Activated naive CD8-positive, alpha-beta T cell (primary cell): Measurements from ENCODE around the gene LIMA1.
"Not testable (repeated sequence)": the region's sequence is repeated elsewhere in the genome, so short reads cannot be mapped to it uniquely, and the experiment has no call there.

Source experiments
- H3K27ac Mint-ChIP-seq: one replicate; pipeline ENCODE4 v1.8.0; 2021; ENCODE audit warnings: mixed read lengths
- H3K27me3 Mint-ChIP-seq: one replicate; pipeline ENCODE4 v1.8.0; 2021; ENCODE audit warnings: mixed read lengths
- H3K36me3 Mint-ChIP-seq: one replicate; pipeline ENCODE4 v1.8.0; 2021; ENCODE audit warnings: mixed read lengths
- H3K4me1 Mint-ChIP-seq: one replicate; pipeline ENCODE4 v1.8.0; 2021; ENCODE audit warnings: low read depth, mixed read lengths
- H3K4me3 Mint-ChIP-seq: one replicate; pipeline ENCODE4 v1.8.0; 2021; ENCODE audit warnings: mild to moderate bottlenecking, mixed read lengths
- H3K9me3 Mint-ChIP-seq: one replicate; pipeline ENCODE4 v1.8.0; 2021; ENCODE audit warnings: low read depth, mixed read lengths

The LIMA1 gene

DNA sequence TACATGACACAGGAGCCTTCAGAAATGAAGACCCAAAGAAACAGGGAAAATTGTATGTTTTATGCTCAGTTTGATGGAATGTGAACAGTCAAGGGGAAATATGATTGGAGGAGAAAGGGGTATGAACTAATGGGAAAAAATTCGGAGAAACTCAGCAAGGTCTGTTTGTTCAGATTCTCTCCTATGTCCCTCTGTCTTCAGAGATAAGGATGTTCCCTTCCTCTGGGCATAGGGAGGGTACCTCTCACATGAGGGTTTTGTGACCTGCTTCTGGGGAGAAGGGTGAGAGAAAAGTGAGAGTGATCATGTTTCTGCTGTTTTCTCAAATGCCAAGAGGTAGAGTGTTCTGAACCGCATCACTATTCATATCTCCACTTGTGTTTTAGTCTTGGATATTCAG lies 26.6 kb upstream of the LIMA1 start:
- Mint-ChIP-seq H3K27ac (no peak overlapping the region), H3K27me3 (no peaks in the 10 kb centered on the region), H3K9me3 (no peaks in the 10 kb centered on the region), H3K36me3 (peaks cover 4% of the 10 kb centered on the region), H3K4me3 (no peak overlapping the region), H3K4me1 (no peaks in the 10 kb centered on the region)

DNA sequence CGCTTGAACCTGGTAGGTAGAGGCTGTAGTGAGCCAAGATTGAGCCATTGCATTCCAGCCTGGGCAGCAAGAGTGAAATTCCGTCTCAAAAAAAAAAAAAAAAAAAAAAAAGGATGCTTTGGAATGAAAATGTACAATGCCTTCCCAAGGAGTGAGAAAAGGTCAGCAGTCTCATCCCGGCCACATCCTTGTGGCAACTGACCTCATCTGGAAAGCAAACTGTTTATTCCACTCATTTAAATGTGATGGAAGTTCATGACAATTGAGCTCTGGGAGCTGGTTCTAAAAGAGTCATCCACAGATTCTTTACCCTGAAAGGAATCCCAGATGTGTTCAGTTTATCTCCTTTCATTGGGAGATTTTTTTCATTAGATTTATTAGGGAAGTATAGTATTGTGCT lies 19.4 kb upstream of the LIMA1 start:
- no peaks in the 10 kb centered on the region for H3K9me3 Mint-ChIP-seq
- peaks cover 7% of the 10 kb centered on the region for H3K36me3 Mint-ChIP-seq
- H3K27me3 Mint-ChIP-seq = no peaks in the 10 kb centered on the region
- H3K4me3 Mint-ChIP-seq = no peak overlapping the region
- H3K4me1 Mint-ChIP-seq = no peaks in the 10 kb centered on the region
- H3K27ac Mint-ChIP-seq = no peak overlapping the region

GRCh38 chr12:50297996-50298395 lies 14.7 kb upstream of the LIMA1 start:
- H3K27ac Mint-ChIP-seq = no peak overlapping the region
- no peaks in the 10 kb centered on the region for H3K9me3 Mint-ChIP-seq
- peaks cover under 1% of the 10 kb centered on the region for H3K4me1 Mint-ChIP-seq
- H3K36me3 Mint-ChIP-seq = peaks cover 6% of the 10 kb centered on the region
- no peak overlapping the region for H3K4me3 Mint-ChIP-seq
- H3K27me3 Mint-ChIP-seq = no peaks in the 10 kb centered on the region

- Mint-ChIP-seq H3K27ac (no peak overlapping the region), H3K4me3 (no peak overlapping the region), H3K36me3 (peaks cover 8% of the 10 kb centered on the region), H3K27me3 (no peaks in the 10 kb centered on the region), H3K9me3 (no peaks in the 10 kb centered on the region), H3K4me1 (peaks cover 3% of the 10 kb centered on the region)
Measured at GRCh38 chr12:50297027-50297426, 13.7 kb upstream of the LIMA1 start.

- no peak overlapping the region for H3K27ac Mint-ChIP-seq
- no peak overlapping the region for H3K4me3 Mint-ChIP-seq
- H3K36me3 Mint-ChIP-seq = peaks cover 13% of the 10 kb centered on the region
- H3K9me3 Mint-ChIP-seq = no peaks in the 10 kb centered on the region
- peaks cover 4% of the 10 kb centered on the region for H3K4me1 Mint-ChIP-seq
- no peaks in the 10 kb centered on the region for H3K27me3 Mint-ChIP-seq
Measured at GRCh38 chr12:50296554-50296953, 13.2 kb upstream of the LIMA1 start.

GRCh38 chr12:50291377-50291776 lies 8.1 kb upstream of the LIMA1 start:
- Mint-ChIP-seq H3K4me1 (peaks cover 7% of the 10 kb centered on the region), H3K27me3 (no peaks in the 10 kb centered on the region)

GRCh38 chr12:50290692-50291091 lies 7.4 kb upstream of the LIMA1 start:
- H3K27me3 Mint-ChIP-seq, H3K4me3 Mint-ChIP-seq, H3K9me3 Mint-ChIP-seq, H3K27ac Mint-ChIP-seq: not testable (repeated sequence)
- H3K36me3 Mint-ChIP-seq = peaks cover 23% of the 10 kb centered on the region
- peaks cover 10% of the 10 kb centered on the region for H3K4me1 Mint-ChIP-seq

More at GRCh38 chr12:50291377-50291776, 8.1 kb upstream of the LIMA1 start:
- H3K9me3 Mint-ChIP-seq = no peaks in the 10 kb centered on the region
- no peak overlapping the region for H3K27ac Mint-ChIP-seq
- no peak overlapping the region for H3K4me3 Mint-ChIP-seq
- peaks cover 20% of the 10 kb centered on the region for H3K36me3 Mint-ChIP-seq

GRCh38 chr12:50287271-50287670 lies 4.0 kb upstream of the LIMA1 start:
- Mint-ChIP-seq H3K27ac (no peak overlapping the region), H3K4me3 (no peak overlapping the region), H3K36me3 (peaks cover 19% of the 10 kb centered on the region), H3K9me3 (no peaks in the 10 kb centered on the region), H3K4me1 (peaks cover 26% of the 10 kb centered on the region), H3K27me3 (no peaks in the 10 kb centered on the region)

DNA sequence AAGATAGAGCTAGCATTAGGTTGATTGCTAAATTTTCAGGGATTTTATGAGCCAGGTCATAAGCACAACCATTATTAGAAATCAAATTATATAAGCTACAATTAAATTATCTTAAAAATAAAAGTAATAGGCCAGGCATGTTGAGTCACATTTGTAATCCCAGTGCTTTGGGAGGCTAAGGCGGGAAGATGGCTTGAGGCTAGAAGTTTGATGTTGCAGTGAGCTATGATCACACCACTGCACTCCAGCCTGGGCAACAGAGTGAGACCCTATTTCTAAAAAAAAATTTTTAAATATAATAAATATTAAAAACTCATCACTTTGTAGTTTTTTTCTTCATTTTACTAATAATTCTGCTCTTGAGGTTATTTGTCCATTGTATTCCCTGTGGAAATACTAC lies 1.9 kb upstream of the LIMA1 start:
- Mint-ChIP-seq H3K27ac (peak overlapping the region; percentile 5), H3K9me3 (no peaks in the 10 kb centered on the region), H3K4me1 (peaks cover 29% of the 10 kb centered on the region), H3K36me3 (peaks cover 3% of the 10 kb centered on the region), H3K4me3 (peak overlapping the region; percentile 90), H3K27me3 (no peaks in the 10 kb centered on the region)

DNA sequence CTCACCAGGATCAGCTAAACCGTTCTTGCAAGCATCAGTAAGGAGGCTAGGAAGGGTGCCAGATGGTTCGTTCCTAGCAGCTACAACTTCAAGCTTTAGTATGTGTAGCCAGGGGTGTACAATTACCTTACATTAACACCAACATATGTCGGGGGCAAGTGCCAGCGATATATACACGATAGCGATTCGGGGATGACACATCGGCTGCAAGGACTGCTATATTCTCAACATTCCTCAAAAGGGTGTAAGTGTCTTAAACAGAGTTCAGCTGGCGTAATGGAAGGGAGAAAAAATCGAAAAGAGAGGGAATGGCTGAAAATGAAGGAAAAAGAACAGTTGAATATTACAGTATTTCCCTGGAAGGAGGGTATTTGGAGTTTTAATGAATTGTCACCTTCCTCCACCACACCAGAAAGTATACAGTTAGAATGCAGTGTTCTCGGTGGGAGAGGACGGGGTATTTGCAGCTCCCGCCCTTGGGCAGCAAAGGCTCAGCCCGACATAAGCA lies 545 bp downstream of the LIMA1 start:
- peaks cover 27% of the 10 kb centered on the region for H3K4me1 Mint-ChIP-seq
- peak overlapping the region; percentile 90 for H3K4me3 Mint-ChIP-seq
- H3K27me3 Mint-ChIP-seq = no peaks in the 10 kb centered on the region
- peaks cover 3% of the 10 kb centered on the region for H3K36me3 Mint-ChIP-seq
- peak overlapping the region; percentile 36 for H3K27ac Mint-ChIP-seq
- H3K9me3 Mint-ChIP-seq = no peaks in the 10 kb centered on the region

DNA sequence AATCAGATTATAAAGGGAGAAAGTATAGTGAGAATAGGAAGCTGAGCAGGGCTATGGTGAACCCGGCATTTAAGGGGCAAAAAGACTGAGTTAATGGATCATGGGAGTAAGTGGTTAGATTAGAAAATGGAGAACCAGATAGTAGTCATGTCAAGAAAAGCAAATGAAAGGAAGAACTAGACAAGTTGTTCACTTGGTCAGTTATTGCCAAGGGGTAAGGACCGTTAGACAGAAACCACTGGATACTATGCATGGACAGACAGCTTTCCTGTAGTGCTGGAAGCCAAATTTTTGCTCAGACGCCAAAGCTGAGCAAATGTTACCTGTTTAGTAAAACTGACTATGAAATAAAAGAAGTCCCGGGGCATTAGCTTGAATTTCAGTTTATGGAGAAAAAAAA lies 3.8 kb downstream of the LIMA1 start:
- no peaks in the 10 kb centered on the region for H3K36me3 Mint-ChIP-seq
- H3K9me3 Mint-ChIP-seq = no peaks in the 10 kb centered on the region
- H3K4me3 Mint-ChIP-seq = no peak overlapping the region
- H3K4me1 Mint-ChIP-seq = peaks cover 26% of the 10 kb centered on the region
- H3K27ac Mint-ChIP-seq = no peak overlapping the region
- H3K27me3 Mint-ChIP-seq = no peaks in the 10 kb centered on the region

DNA sequence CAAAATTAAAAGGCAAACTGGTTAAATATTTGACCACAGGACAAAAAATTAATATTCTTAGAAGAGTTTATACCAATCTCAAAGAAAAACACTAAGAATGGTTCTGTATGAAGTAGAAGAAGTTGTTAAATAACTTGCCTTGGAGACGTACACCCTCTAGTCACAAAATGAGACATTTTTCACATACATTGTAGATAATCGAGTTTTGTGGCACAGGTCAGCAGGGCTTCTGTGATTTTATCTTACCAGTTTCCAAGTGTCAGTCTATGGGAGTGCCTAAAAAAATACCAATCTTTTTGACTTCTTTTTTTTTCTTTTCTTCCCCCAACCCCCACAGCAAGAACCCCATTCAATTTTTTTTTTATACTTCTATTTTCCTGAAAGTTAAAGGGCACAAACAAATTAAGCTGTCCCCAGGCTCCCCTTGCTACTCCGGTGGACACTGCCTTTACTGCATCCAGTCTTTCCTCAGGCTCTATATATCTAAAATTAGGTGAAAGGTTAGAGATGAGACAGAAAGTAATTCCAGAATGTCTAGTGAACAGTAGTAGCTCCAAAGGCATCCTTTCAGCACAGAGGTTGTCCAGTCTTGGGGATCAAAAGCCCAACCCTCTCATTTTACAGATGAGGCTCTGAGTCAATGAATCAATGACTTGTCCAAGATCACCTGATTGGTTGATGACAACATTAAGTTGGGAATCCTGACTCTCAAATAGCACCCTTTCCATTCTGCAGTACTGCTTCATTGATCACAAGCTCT lies 6.2 kb downstream of the LIMA1 start:
- Mint-ChIP-seq H3K36me3 (no peaks in the 10 kb centered on the region), H3K4me1 (peaks cover 11% of the 10 kb centered on the region), H3K4me3 (no peak overlapping the region), H3K27ac (no peak overlapping the region), H3K27me3 (no peaks in the 10 kb centered on the region), H3K9me3 (no peaks in the 10 kb centered on the region)

- H3K27ac Mint-ChIP-seq = no peak overlapping the region
Measured at GRCh38 chr12:50276068-50276467, 7.3 kb downstream of the LIMA1 start.

DNA sequence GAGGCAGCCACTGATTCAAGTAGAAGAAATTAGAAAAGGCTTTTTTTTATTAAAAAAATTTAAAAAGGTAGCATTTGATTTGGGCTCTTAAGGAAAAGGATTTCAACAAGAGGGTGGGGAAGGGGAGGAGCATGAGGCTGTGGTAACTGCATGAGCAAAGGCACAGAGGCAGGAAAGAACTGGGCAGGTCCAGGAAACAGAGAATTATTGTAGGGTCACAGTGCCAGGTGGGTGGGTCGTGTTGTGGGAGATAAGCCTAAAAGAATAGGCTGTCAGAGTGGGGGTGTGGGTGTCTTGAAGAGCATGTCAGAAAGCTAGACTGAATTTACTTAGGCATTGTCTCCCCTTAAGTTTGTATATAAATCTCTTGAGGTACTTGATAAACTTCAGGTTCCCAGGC lies 7.8 kb downstream of the LIMA1 start:
- H3K36me3 Mint-ChIP-seq = no peaks in the 10 kb centered on the region
- no peaks in the 10 kb centered on the region for H3K9me3 Mint-ChIP-seq
- H3K27ac Mint-ChIP-seq = no peak overlapping the region
- no peak overlapping the region for H3K4me3 Mint-ChIP-seq
- H3K4me1 Mint-ChIP-seq = peaks cover 8% of the 10 kb centered on the region
- no peaks in the 10 kb centered on the region for H3K27me3 Mint-ChIP-seq

More at GRCh38 chr12:50276068-50276467, 7.3 kb downstream of the LIMA1 start:
- Mint-ChIP-seq H3K36me3 (no peaks in the 10 kb centered on the region), H3K9me3 (no peaks in the 10 kb centered on the region), H3K4me1 (peaks cover 8% of the 10 kb centered on the region), H3K4me3 (no peak overlapping the region), H3K27me3 (no peaks in the 10 kb centered on the region)

GRCh38 chr12:50275127-50275526 lies 8.2 kb downstream of the LIMA1 start:
- not testable (repeated sequence) for H3K27me3 Mint-ChIP-seq, H3K4me3 Mint-ChIP-seq, H3K27ac Mint-ChIP-seq, H3K9me3 Mint-ChIP-seq, H3K4me1 Mint-ChIP-seq, H3K36me3 Mint-ChIP-seq

DNA sequence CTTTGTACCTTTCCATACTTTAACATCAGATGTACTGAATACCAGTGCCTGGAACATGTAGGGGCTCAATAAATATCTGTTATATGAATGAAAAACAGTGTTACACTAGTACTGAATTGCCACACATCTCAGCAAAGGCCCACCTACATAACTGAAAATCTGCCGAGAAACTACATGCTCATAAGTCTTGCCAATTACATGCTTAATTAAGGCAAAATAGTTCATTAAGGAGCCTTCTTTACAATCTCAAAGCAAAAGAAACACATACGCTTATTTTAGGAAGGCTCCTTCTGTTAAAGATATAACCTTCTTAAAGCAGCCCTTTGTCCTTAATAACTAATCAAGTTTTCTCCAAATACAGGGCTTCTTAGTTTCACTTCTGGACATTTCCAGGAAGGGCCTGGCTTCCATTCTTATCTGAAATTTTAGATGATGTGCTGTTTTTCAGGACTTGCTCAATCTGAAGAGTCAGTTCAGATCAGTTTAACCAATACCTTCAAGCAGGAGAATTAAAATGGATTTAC lies 11.5 kb downstream of the LIMA1 start:
- Mint-ChIP-seq H3K9me3 (no peaks in the 10 kb centered on the region), H3K27ac (no peak overlapping the region), H3K36me3 (no peaks in the 10 kb centered on the region), H3K4me3 (no peak overlapping the region), H3K4me1 (peaks cover 8% of the 10 kb centered on the region), H3K27me3 (no peaks in the 10 kb centered on the region)
